Nucleus accumbens (tissue), 56 donors: ENCODE results near the gene ZNF30.
"Not testable (repeated sequence)": the region's sequence is repeated elsewhere in the genome, so short reads cannot be mapped to it uniquely, and the experiment has no call there.

Source experiments
- DNase-seq, 56 donors: peaks; one replicate each; lab custom pipeline; 2025; lab: John Stamatoyannopoulos, UW

ZNF30 gene

GRCh38 chr19:34926685-34927375 lies at the start of gene ZNF30:
Gene ZNF30, plus strand, starts transcription at chr19:34926903. Its CDS starts 3,045 bp downstream, at chr19:34929948.
- DNase-seq = peak; percentile 9 to 93 (median 82)

- DNase-seq = no peak
Observed at GRCh38 chr19:34879563-34879962, 47.1 kb upstream of the ZNF30 start.

- no peak for DNase-seq
Observed at GRCh38 chr19:34880034-34880433, 46.7 kb upstream of the ZNF30 start.

GRCh38 chr19:34881982-34882381 lies 44.7 kb upstream of the ZNF30 start:
- no peak for DNase-seq

- DNase-seq = no peak
Observed at GRCh38 chr19:34888091-34888490, 38.6 kb upstream of the ZNF30 start.

GRCh38 chr19:34900245-34900644 lies 26.5 kb upstream of the ZNF30 start:
- DNase-seq = no peak

- DNase-seq = no peak
Observed at GRCh38 chr19:34904664-34905527, 21.8 kb upstream of the ZNF30 start.

- DNase-seq = no peak
Observed at GRCh38 chr19:34910770-34911169, 15.9 kb upstream of the ZNF30 start.

GRCh38 chr19:34917144-34917543 lies 9.6 kb upstream of the ZNF30 start:
- DNase-seq = not testable (repeated sequence)

- DNase-seq = no peak
Observed at GRCh38 chr19:34918190-34918589, 8.5 kb upstream of the ZNF30 start.

GRCh38 chr19:34920090-34920786 lies 6.5 kb upstream of the ZNF30 start:
- not testable (repeated sequence) for DNase-seq

GRCh38 chr19:34925278-34925855 lies 1.3 kb upstream of the ZNF30 start:
- no peak for DNase-seq

GRCh38 chr19:34926361-34926684 lies 380 bp upstream of the ZNF30 start:
- no peak for DNase-seq

GRCh38 chr19:34932494-34932893 lies 5.8 kb downstream of the ZNF30 start:
- no peak for DNase-seq

GRCh38 chr19:34936184-34936583 lies 9.5 kb downstream of the ZNF30 start:
- no peak for DNase-seq

GRCh38 chr19:34938886-34939285 lies 12.2 kb downstream of the ZNF30 start:
- no peak for DNase-seq

- no peak for DNase-seq
Observed at GRCh38 chr19:34943861-34944573, 17.3 kb downstream of the ZNF30 start.

GRCh38 chr19:34953092-34953491 lies 26.4 kb downstream of the ZNF30 start:
- DNase-seq = no peak

- no peak for DNase-seq
Observed at GRCh38 chr19:34957830-34958751, 31.4 kb downstream of the ZNF30 start.
